GM19372 (cell line): ENCODE data around the gene KAZALD1.

ENCODE experiments used
- ATAC-seq: cut with Tn5 transposase; IDR thresholded peaks from one replicate; pipeline ENCODE4 v1.9.1; 2021; ENCODE audit warnings: mild to moderate bottlenecking, low read depth, moderate library complexity; ENCODE audit not compliant: unreplicated experiment

Gene KAZALD1

GRCh38 chr10:101065481-101066145 lies 3.8 kb downstream of the KAZALD1 start:
- no peak for ATAC-seq

- no peak for ATAC-seq
Observed at GRCh38 chr10:101066146-101066895, 4.5 kb downstream of the KAZALD1 start.

GRCh38 chr10:101066896-101067355 lies 5.1 kb downstream of the KAZALD1 start:
- no peak for ATAC-seq

DNA sequence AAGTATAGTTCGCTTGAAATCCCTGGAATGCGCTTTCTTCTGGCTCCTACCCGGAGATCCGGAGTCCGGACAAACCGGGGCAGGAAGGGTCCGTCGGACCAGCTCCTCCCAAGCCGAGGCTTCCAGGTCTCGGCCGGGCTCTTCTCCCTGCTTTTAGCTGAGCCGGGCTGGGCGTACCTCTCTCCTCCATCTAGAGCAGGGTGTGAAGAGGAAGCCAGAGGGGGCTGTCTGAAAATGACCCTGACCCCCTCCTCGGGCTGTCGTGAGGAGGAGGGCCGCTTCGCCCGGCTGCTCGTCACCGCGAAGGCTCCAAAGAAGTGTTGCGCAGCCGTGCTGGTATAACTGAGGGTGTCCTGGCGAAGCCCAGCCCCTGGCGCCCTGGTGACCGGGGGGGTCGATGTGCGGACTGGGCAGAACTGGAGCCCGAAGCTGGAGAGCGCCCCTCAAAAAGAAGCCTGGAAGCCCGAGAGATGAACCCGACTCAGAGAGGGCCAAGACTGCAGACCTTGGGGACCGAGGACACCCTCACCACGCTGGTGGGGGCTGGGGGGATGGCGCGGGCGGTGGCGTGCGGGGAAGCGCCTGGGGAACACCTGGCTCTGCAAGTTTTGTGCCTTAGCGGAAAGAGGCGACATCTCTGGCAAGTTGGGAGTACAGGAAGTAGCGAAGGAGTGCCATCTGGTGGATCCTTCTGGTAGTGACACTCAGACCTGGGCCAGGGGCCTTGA lies 5.7 kb downstream of the KAZALD1 start:
- no peak for ATAC-seq

DNA sequence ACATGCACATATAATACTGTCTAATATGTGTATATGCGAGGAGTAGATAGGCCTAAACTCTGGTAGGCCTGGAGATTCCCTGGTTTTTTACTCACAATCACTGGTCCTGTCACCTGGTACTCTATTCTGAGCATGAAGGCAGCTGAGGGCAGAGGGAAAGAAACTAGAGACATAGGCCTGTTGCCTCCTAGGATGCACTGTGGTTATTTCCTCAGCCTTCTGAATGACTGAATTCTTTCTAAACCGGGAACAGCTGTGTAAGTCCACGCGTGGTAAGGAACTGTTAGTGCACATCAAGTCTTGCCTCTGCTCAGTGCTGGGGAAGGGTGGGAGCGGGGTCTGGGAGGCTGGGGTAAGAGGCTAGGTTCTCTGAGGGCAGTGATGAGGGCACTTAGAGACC lies 7.7 kb downstream of the KAZALD1 start:
- no peak for ATAC-seq

- ATAC-seq, result no peak
Observed at GRCh38 chr10:101070098-101070497, 8.3 kb downstream of the KAZALD1 start.

- no peak for ATAC-seq
Observed at GRCh38 chr10:101071267-101071884, 9.6 kb downstream of the KAZALD1 start.

DNA sequence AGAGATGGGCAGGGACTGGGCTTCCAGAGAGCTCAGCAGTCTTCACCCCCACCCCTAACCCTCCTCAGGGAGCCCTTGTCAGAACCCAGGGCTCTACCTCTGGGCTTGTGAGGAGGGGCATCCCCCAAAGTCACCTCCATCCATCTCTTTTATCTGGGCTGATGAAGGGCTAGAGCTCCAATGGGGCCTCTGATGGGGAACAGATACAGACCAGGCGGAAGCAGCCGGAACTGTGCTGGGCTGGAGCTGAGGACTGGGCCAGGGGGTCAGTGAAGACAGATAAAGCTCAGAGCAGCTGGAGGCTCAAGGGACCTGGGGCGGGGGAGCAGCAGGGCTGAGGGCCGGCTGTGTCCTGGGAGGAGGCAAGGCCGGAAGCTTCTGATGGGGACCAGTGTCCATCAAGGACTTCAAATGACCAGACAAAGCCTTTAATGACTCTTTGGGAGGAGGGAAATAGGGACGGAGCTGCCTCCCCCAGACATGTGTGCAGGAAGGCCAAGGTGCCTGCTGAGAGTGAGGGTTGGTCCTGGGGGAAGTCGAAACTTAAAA lies 10.2 kb downstream of the KAZALD1 start:
- no peak for ATAC-seq

DNA sequence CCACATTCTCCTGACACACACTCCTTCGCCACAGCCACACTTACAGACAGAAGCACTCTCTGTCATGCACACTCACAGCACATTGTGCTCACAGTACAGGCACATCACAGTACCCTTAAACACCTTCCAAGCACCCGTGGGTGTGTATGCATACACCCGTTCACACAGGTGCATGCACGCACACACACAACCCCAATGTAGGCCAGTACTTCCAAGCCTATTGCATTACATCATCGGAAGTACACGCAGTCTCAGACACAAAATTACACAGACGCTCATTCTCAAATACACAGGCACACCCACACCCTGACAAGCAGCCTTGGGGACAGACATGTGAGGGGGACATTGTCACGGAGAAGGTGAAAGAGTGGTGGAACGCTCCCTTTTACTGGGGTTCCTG lies 11.1 kb downstream of the KAZALD1 start:
- no peak for ATAC-seq

- no peak for ATAC-seq
Observed at GRCh38 chr10:101073631-101074030, 11.8 kb downstream of the KAZALD1 start.

- no peak for ATAC-seq
Observed at GRCh38 chr10:101075775-101076174, 14.0 kb downstream of the KAZALD1 start.

- no peak for ATAC-seq
Observed at GRCh38 chr10:101076630-101077029, 14.8 kb downstream of the KAZALD1 start.

DNA sequence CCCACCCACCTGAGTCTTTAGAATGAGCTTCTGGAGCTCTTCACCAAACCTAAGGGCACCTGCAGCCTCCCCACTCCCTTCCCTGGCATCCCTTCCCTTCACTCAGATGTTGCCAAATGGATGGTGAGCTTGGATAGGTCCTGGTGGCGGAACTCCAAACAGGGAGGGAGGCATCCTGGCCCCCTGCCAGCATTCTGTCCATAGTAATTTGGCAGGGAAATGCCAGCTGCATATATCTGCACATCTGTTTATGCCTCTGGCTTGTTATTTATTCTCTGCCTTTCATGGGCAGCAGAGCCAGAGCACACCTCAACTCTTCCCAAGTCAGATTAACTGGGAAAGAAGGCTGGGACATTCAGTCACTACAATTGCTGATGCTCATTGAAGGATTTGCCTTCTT lies 18.1 kb downstream of the KAZALD1 start:
- no peak for ATAC-seq

DNA sequence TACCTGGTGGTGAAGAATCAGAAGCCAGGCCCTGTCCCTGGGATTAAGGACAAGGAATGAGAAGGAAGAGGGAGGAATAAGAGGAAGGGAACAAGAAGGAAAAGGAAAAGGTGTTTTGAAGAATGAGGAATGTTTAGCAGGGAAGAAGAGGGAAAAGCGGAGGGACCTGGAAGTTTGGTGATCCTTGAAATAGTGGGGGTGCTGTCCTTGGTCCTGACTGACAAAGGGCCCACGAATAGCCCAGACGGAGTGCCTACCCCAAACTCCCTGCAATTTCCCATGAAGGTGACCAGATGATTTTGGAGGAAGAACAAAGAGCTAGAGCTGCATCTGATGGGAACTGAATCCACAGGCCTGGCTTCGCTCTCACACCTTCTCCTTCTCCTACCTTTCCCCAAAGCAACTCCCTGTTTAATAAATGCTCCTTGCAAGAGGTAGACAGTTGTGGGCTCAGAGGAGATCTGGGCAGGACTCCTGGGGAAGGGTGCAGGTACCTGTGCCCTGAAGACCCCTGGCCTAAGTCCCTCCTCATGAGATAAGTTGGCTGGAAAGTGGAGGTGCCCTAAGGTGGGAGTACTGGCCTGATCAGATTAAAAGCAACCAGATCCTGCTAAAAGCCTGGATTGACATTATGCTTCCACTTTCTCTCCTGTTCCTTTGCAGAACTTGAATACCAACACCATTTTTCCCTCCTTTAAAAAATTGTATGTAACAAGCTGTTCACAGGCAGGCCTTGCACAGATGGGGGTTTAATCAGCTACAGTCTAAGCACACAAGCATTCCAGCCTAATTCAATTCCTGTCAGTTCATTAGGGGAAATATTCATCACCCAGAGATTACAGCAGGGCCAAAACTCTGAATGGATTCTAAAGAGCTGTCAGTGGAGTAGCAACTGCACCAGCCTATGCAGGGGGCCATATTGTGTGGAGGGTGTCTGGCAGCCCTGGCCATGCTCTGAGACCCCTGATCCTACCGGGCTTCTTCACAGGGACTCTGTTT lies 19.4 kb downstream of the KAZALD1 start:
- no peak for ATAC-seq

- no peak for ATAC-seq
Observed at GRCh38 chr10:101085846-101086245, 24.1 kb downstream of the KAZALD1 start.

- no peak for ATAC-seq
Observed at GRCh38 chr10:101087376-101087775, 25.6 kb downstream of the KAZALD1 start.

GRCh38 chr10:101087965-101088364 lies 26.2 kb downstream of the KAZALD1 start:
- no peak for ATAC-seq

DNA sequence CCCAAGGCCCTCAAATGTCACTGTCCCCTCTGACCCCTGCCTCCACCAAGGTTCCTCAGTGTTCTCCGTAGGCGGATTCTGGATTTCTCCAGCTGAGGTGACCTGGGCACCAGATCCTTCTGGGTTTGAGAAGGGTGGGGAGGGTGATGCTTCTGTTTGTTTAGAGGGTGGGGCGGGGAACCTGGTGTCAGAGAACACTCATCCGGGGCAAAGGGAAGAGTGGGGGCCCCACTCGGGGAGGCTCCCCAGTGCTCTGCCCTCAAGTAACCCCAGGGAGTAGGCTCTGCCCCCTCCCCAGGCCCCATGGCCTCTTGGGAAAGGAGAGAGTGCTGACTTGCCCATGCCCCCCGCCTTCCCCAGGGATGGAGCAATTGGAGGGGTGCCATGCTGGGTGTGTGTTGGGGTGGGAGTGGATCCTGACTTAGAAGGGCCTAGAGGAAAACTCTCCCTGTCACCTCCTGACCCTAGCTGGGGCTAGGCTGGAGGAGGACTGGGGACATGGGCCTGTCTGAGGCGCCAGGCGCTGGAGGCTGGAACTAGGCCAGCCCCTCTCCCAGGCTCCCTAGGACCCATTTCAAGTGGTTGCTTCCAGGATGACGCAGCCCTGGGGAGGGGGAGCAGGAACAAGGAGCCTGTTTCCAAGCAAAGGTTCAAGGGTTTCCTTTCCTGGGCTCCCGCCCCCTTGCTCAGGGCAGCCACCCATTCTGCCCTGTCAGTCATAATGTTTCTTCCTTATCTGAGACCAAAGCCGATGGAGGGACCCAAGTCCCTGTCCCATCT lies 27.9 kb downstream of the KAZALD1 start:
- ATAC-seq, result no peak

- no peak for ATAC-seq
Observed at GRCh38 chr10:101090597-101090996, 28.8 kb downstream of the KAZALD1 start.
